ENCODE results near the gene EP300. TPM values are rescaled to one million over a fixed set of nuclear protein-coding genes. Genes with fewer than 3 reads are reported as not detected.
A peak's percentile ranks its signal among the peaks of the same experiment; 100 is the strongest.

Gene EP300
- total RNA-seq, 1 donor from 2014 or later = 24.0 TPM

GRCh38 chr22:41070665-41071331 is 21.6 kb upstream of the EP300 start:
- TF ChIP-seq, protein P1, sequence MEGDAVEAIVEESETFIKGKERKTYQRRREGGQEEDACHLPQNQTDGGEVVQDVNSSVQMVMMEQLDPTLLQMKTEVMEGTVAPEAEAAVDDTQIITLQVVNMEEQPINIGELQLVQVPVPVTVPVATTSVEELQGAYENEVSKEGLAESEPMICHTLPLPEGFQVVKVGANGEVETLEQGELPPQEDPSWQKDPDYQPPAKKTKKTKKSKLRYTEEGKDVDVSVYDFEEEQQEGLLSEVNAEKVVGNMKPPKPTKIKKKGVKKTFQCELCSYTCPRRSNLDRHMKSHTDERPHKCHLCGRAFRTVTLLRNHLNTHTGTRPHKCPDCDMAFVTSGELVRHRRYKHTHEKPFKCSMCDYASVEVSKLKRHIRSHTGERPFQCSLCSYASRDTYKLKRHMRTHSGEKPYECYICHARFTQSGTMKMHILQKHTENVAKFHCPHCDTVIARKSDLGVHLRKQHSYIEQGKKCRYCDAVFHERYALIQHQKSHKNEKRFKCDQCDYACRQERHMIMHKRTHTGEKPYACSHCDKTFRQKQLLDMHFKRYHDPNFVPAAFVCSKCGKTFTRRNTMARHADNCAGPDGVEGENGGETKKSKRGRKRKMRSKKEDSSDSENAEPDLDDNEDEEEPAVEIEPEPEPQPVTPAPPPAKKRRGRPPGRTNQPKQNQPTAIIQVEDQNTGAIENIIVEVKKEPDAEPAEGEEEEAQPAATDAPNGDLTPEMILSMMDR (IDR thresholded peaks at IDR 0.05; ENCODE audit: insufficient read depth, low read length, severe bottlenecking) = no peak
- Histone ChIP-seq H3K27me3 (ENCODE audit: control insufficient read depth, insufficient read depth, low read length) (no peaks in the 10 kb centered on the region), H3K4me3 (ENCODE audit: low read depth, low read length) (no peak overlapping the region), H3K36me3 (ENCODE audit: control insufficient read depth, insufficient read depth, low read length) (no peaks in the 10 kb centered on the region)
- FAIRE-seq (no peak), DNase-seq (ENCODE audit: low read depth) (no peak)

DNA sequence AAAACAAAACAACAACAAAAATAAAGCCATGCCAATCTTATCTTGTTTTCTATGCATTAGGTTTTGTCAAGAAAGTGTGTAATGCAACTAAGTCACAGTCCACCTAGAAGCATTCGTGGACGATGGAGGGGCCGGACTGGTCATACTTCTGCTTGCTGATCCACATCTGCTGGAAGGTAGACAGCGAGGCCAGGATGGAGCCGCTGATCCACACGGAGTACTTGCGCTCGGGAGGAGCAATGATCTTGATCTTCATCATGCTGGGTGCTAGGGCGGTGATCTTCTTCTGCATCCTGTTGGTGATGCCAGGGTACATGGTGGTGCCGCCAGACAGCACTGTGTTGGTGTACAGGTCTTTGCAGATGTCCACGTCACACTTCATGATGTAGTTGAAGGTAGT is 18.3 kb upstream of the EP300 start:
- TF ChIP-seq, protein P1 (IDR thresholded peaks at IDR 0.05; ENCODE audit: insufficient read depth, low read length, severe bottlenecking) = no peak
- Histone ChIP-seq H3K4me3 (ENCODE audit: low read depth, low read length) (no peak overlapping the region), H3K36me3 (ENCODE audit: control insufficient read depth, insufficient read depth, low read length) (no peaks in the 10 kb centered on the region), H3K27me3 (ENCODE audit: control insufficient read depth, insufficient read depth, low read length) (no peaks in the 10 kb centered on the region)
- no peak for DNase-seq (ENCODE audit: low read depth)
- peak; percentile 55 for FAIRE-seq

- TF ChIP-seq, protein P1 (IDR thresholded peaks at IDR 0.05; ENCODE audit: insufficient read depth, low read length, severe bottlenecking) = no peak
Observed at GRCh38 chr22:41074466-41074865, 17.9 kb upstream of the EP300 start.

GRCh38 chr22:41074941-41075710 is 17.3 kb upstream of the EP300 start:
- no peaks in the 10 kb centered on the region for H3K27me3 ChIP-seq (ENCODE audit: control insufficient read depth, insufficient read depth, low read length)
- no peaks in the 10 kb centered on the region for H3K36me3 ChIP-seq (ENCODE audit: control insufficient read depth, insufficient read depth, low read length)
- TF ChIP-seq, protein P1 (IDR thresholded peaks at IDR 0.05; ENCODE audit: insufficient read depth, low read length, severe bottlenecking) = no peak
- H3K4me3 ChIP-seq (ENCODE audit: low read depth, low read length) = no peak overlapping the region
- FAIRE-seq (no peak), DNase-seq (ENCODE audit: low read depth) (no peak)

More at GRCh38 chr22:41074466-41074865, 17.9 kb upstream of the EP300 start:
- no peak for DNase-seq (ENCODE audit: low read depth)
- Histone ChIP-seq H3K4me3 (ENCODE audit: low read depth, low read length) (no peak overlapping the region), H3K27me3 (ENCODE audit: control insufficient read depth, insufficient read depth, low read length) (no peaks in the 10 kb centered on the region), H3K36me3 (ENCODE audit: control insufficient read depth, insufficient read depth, low read length) (no peaks in the 10 kb centered on the region)
- FAIRE-seq = no peak

DNA sequence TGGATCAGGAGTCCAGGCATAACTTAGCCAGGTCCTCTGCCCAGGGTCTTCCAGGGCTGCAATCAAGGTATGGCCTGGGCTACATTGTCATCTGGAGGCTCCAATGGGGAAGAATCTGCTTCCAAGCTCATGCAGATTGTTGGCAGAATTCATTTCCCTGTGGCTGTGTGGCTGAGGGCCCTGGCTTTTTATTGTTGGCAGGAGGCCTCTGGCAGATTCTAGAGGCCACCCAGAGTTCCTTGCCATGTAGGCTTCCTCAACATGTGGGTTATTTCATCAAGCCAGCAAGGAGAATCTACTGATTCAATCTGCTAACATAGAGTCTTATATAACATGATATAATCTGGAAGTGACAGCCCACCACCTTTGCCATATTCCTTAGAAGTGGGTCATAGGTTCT is 16.4 kb upstream of the EP300 start:
- DNase-seq (ENCODE audit: low read depth) (no peak), FAIRE-seq (no peak)
- no peaks in the 10 kb centered on the region for H3K27me3 ChIP-seq (ENCODE audit: control insufficient read depth, insufficient read depth, low read length)
- no peaks in the 10 kb centered on the region for H3K36me3 ChIP-seq (ENCODE audit: control insufficient read depth, insufficient read depth, low read length)
- TF ChIP-seq, protein P1 (IDR thresholded peaks at IDR 0.05; ENCODE audit: insufficient read depth, low read length, severe bottlenecking) = no peak
- H3K4me3 ChIP-seq (ENCODE audit: low read depth, low read length) = no peak overlapping the region
